HEK293 (cell line): Measurements from ENCODE around the gene ATP10A.

Source experiments
- CTCF ChIP-seq: fragments of 450-650 bp; formaldehyde crosslinking; IDR thresholded peaks from 2 replicates; pipeline ENCODE4 v1.5.1; 2016; ENCODE audit warnings: missing biosample characterization, missing genetic modification characterization
- PRDM4 ChIP-seq: fragments of 450-650 bp; formaldehyde crosslinking; IDR thresholded peaks from 2 replicates; pipeline ENCODE4 v1.5.1; 2017; ENCODE audit warnings: missing biosample characterization, missing genetic modification characterization
- ZNF121 ChIP-seq: fragments of 450-650 bp; formaldehyde crosslinking; IDR thresholded peaks from 2 replicates; pipeline ENCODE4 v1.5.1; 2016; ENCODE audit warnings: missing biosample characterization, missing genetic modification characterization
- ZNF274 ChIP-seq, 2 experiments: fragments of 200-500 bp in 1 of 2; fragments of 450-650 bp in 1 of 2; sonication (Bioruptor generic) in 1 of 2; formaldehyde crosslinking in 1 of 2; IDR thresholded peaks; 2 replicates each; pipeline versions ENCODE4 v1.5.1 to v1.6.1; 2014 to 2016; ENCODE audit warnings: borderline replicate concordance in 1 of 2, inconsistent platforms in 1 of 2, low read length in 1 of 2, missing biosample characterization in 1 of 2, missing genetic modification characterization in 1 of 2
- ZNF544 ChIP-seq: fragments of 450-650 bp; formaldehyde crosslinking; IDR thresholded peaks from 2 replicates; pipeline ENCODE4 v1.5.0; 2017; ENCODE audit warnings: missing biosample characterization, missing genetic modification characterization

- TF ChIP-seq ZNF274 (IDR thresholded peaks at IDR 0.05; ENCODE audit: low read length) (no peak), ZNF274 (tag by site-specific recombination; IDR thresholded peaks at IDR 0.05; ENCODE audit: borderline replicate concordance) (no peak), CTCF (no peak), PRDM4 (no peak), ZNF544 (tag by site-specific recombination) (no peak), ZNF121 (tag by site-specific recombination) (no peak)
Observed at GRCh38 chr15:25663515-25663914, 199.6 kb downstream of the ATP10A start.
